Measurements from ENCODE around the gene SUMF1. TPM values are rescaled to one million over a fixed set of nuclear protein-coding genes. Genes with fewer than 3 reads are reported as not detected.

Gene SUMF1
- total RNA-seq, 1 donor: 45.6 TPM

GRCh38 chr3:4426261-4426781 is 40.7 kb downstream of the SUMF1 start:
- no peak overlapping the region for H3K4me3 ChIP-seq (ENCODE audit: low read depth, low read length)
- peak; percentile 25 for DNase-seq (ENCODE audit: low read depth)
- TF ChIP-seq, protein P1, sequence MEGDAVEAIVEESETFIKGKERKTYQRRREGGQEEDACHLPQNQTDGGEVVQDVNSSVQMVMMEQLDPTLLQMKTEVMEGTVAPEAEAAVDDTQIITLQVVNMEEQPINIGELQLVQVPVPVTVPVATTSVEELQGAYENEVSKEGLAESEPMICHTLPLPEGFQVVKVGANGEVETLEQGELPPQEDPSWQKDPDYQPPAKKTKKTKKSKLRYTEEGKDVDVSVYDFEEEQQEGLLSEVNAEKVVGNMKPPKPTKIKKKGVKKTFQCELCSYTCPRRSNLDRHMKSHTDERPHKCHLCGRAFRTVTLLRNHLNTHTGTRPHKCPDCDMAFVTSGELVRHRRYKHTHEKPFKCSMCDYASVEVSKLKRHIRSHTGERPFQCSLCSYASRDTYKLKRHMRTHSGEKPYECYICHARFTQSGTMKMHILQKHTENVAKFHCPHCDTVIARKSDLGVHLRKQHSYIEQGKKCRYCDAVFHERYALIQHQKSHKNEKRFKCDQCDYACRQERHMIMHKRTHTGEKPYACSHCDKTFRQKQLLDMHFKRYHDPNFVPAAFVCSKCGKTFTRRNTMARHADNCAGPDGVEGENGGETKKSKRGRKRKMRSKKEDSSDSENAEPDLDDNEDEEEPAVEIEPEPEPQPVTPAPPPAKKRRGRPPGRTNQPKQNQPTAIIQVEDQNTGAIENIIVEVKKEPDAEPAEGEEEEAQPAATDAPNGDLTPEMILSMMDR (IDR thresholded peaks at IDR 0.05; ENCODE audit: insufficient read depth, low read length): no peak

DNA sequence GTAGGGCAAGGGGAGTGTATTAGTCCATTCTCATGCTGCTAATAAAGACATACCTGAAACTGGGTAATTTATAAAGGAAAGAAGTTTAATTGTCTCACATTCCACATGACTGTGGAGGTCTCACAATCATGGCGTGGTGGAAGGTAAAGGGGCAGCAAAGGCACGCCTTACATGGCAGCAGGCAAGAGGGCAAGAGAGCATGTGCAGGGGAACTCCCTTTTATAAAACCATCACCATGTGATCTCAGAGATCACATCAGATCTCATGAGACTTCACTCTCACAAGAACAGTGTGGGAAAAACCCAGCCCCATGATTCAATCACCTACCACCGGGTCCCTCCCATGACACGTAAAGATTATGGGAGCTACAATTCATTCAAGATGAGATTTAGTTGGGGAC is 41.4 kb downstream of the SUMF1 start:
- DNase-seq (ENCODE audit: low read depth): peak; percentile 7
- no peak overlapping the region for H3K4me3 ChIP-seq (ENCODE audit: low read depth, low read length)
- TF ChIP-seq, protein P1 (IDR thresholded peaks at IDR 0.05; ENCODE audit: insufficient read depth, low read length): no peak

DNA sequence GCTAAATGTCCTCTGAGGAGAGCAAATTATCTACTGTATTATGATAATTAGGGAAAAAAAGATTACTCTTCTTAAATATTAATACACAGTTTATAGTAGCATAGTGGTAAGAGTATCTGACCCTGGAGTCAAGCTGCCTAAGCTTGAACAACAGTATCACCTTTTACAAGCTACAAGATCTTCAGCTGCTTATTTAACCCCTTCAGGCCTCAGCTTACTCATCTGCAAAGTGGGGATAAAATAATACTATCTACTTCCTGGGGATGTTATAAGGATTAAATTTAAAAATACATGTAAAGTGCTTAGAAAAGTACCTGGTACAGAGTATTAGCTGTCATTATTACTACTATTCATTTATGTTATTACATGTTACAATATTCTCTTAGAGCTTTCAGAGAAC is 42.0 kb downstream of the SUMF1 start:
- TF ChIP-seq, protein P1 (IDR thresholded peaks at IDR 0.05; ENCODE audit: insufficient read depth, low read length): no peak
- no peak for DNase-seq (ENCODE audit: low read depth)

DNA sequence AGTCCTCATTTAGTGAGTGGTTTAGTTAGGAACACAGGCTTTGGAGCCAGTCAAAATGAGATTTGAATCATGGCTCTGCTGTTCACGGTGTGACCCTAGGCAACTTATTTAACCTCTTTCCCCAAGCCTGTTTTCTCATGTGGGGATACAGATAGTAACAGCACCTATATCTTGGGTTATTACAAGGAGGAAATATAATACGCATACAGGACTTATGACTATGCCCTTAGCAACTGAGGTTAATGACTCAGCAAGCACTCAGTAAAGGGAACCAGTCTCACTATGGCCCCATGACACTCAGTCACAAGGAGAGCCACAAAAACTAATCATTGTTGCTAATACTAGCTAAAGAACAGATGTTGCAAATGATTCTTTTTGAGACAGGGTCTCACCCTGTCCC is 45.9 kb downstream of the SUMF1 start:
- H3K4me3 ChIP-seq (ENCODE audit: low read depth, low read length): no peak overlapping the region
- DNase-seq (ENCODE audit: low read depth): peak; percentile 37
- TF ChIP-seq, protein P1 (IDR thresholded peaks at IDR 0.05; ENCODE audit: insufficient read depth, low read length): no peak

More for the DNA sequence above, 42.0 kb downstream of the SUMF1 start:
- H3K4me3 ChIP-seq (ENCODE audit: low read depth, low read length): no peak overlapping the region

- H3K4me3 ChIP-seq (ENCODE audit: low read depth, low read length): no peak overlapping the region
- TF ChIP-seq, protein P1 (IDR thresholded peaks at IDR 0.05; ENCODE audit: insufficient read depth, low read length): no peak
- DNase-seq (ENCODE audit: low read depth): no peak
These were observed 47.1 kb downstream of the SUMF1 start for GRCh38 chr3:4419920-4420319.

DNA sequence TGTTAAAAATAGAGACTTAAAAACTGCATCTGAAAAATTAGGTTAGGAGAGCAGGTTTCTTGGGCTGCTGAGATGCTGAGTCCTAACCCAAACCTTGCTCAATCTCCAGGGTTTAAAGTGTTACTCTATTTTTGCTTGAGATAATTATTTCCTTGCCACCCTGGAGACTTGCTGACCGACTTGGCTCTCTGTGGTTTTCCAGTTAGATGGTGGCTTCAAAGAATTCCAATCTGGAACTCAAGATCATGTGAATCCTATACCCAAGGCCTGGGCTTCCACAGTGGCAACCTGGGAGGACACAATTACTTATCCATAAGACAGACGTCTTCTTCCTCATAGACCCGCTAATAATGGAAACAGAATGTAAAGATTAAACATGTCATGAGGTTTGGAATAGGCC is 47.7 kb downstream of the SUMF1 start:
- TF ChIP-seq, protein P1 (IDR thresholded peaks at IDR 0.05; ENCODE audit: insufficient read depth, low read length): no peak
- no peak for DNase-seq (ENCODE audit: low read depth)
- no peak overlapping the region for H3K4me3 ChIP-seq (ENCODE audit: low read depth, low read length)

GRCh38 chr3:4418156-4418555 is 48.9 kb downstream of the SUMF1 start:
- no peak overlapping the region for H3K4me3 ChIP-seq (ENCODE audit: low read depth, low read length)
- no peak for DNase-seq (ENCODE audit: low read depth)
- TF ChIP-seq, protein P1 (IDR thresholded peaks at IDR 0.05; ENCODE audit: insufficient read depth, low read length): no peak

All from fibroblast of the aortic adventitia (primary cell).